Ishikawa (cell line): ENCODE data around the gene AGPAT4.

Experiments used
- CEBPB ChIP-seq: IDR thresholded peaks from 2 replicates; pipeline ENCODE4 v1.6.1; 2012
- CREB1 ChIP-seq: IDR thresholded peaks from 2 replicates; pipeline ENCODE4 v1.6.1; 2012; ENCODE audit warnings: low read depth
- EGR1 ChIP-seq: IDR thresholded peaks from 2 replicates; pipeline ENCODE4 v1.6.1; 2012
- EP300 ChIP-seq: IDR thresholded peaks from 2 replicates; pipeline ENCODE4 v1.6.1; 2012; ENCODE audit warnings: borderline replicate concordance
- FOXM1 ChIP-seq: IDR thresholded peaks from 2 replicates; pipeline ENCODE4 v1.6.1; 2012; ENCODE audit warnings: low read depth, borderline replicate concordance
- NFIC ChIP-seq: IDR thresholded peaks from 2 replicates; pipeline ENCODE4 v1.6.1; 2012
- RAD21 ChIP-seq: IDR thresholded peaks from 2 replicates; pipeline ENCODE4 v1.6.1; 2012; ENCODE audit warnings: low read depth
- TAF1 ChIP-seq: IDR thresholded peaks from 2 replicates; pipeline ENCODE4 v1.6.1; 2012; ENCODE audit warnings: low read depth, mild to moderate bottlenecking
- TCF12 ChIP-seq: IDR thresholded peaks from 2 replicates; pipeline ENCODE4 v1.6.1; 2012; ENCODE audit warnings: low read depth
- TEAD4 ChIP-seq: IDR thresholded peaks from 2 replicates; pipeline ENCODE4 v1.6.1; 2012
- USF1 ChIP-seq: IDR thresholded peaks from 2 replicates; pipeline ENCODE4 v1.6.1; 2012
- YY1 ChIP-seq: IDR thresholded peaks from 2 replicates; pipeline ENCODE4 v1.6.1; 2012; ENCODE audit warnings: low read depth
- ZBTB7A ChIP-seq: IDR thresholded peaks from 2 replicates; pipeline ENCODE4 v1.6.1; 2012; ENCODE audit warnings: low read depth
- TF ChIP-seq, protein P1 (sequence below): IDR thresholded peaks from 2 replicates; pipeline ENCODE4 v1.6.1; 2012
- TF ChIP-seq, protein P2 (sequence below): IDR thresholded peaks from 2 replicates; pipeline ENCODE4 v1.6.1; 2012; ENCODE audit warnings: low read depth, mild to moderate bottlenecking

The AGPAT4 gene

DNA sequence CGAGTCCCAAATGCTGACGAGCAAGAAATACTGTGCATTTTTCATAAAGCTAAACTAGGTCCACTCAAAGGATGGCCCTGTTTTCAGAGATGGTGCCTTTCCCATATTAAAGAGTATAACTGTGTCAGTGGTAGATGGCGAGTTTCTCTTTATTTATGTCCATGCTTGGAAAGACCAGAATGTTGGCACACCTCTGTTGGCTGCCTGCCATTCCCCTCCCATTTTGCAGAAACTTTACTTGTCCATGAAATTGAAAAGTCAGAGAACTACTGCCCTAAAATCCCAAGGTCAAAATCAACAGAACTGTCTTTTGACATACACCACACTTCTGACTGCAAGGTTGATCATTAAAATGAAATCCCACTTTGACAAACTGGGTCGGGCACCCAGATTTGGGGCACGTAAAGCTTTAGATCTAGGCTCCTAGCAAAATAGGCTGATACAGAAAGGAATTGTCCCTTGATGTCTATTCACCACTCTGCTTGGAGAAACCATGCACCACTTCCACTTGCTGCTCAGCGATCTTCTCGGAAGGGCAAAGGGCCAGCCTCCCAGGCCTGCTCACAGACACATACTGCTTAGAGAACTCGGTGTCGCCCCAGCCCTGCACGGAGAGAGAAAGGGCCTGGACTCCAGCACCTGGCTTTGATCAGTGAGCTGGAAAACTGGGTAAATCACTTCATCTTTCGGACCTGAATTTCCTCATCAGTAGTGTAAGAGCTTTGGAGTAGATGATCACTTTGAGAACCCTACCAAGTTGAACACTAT lies 130.0 kb downstream of the AGPAT4 start:
- TF ChIP-seq TCF12 (no peak), EP300 (no peak), YY1 (no peak), CEBPB (no peak), TAF1 (no peak), ZBTB7A (no peak), TEAD4 (no peak)
- TF ChIP-seq, protein P1, sequence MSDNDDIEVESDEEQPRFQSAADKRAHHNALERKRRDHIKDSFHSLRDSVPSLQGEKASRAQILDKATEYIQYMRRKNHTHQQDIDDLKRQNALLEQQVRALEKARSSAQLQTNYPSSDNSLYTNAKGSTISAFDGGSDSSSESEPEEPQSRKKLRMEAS, result no peak

GRCh38 chr6:161142957-161143296 lies 130.9 kb downstream of the AGPAT4 start:
- no peak for TF ChIP-seq EP300
- TF ChIP-seq, protein P1, result no peak
- TF ChIP-seq NFIC, result no peak

DNA sequence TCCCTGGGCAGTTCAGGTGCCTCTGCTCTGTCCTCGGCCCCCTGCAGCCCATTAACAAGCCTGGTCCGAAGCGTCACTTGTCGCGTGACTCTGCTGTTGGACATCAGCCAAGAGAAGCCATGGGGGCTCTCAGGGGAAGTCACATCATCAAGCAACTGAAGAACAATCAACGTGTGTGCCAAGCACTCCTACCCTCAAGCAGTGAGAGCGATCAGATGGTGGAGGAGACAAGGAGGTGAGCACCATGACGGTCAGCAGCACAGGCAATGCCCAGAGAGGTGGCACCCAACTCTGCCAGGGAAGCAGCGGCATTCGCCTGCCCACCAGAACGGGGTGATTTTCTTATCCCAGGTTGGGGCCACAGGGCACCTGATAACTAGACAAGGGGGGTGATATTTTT lies 132.7 kb downstream of the AGPAT4 start:
- TF ChIP-seq ZBTB7A (no peak), YY1 (no peak), EGR1 (no peak), NFIC (no peak), TAF1 (no peak), USF1 (no peak), TCF12 (no peak)

DNA sequence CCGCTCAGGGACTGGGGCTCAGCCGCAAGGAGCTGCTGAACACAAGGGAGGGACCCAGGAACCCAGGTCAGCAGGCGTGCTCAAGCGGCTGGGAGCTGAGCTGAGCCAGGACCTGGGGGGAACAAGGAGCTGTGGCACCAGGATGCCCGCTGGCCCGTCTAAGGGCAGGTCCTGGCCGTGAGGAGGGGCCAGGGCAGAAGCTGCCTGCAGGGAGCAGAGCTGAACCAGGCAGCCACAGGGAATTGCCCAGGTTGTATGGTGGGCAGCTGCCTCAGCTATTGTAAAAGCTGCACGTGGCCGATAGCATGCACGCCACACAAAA lies 133.3 kb downstream of the AGPAT4 start:
- TF ChIP-seq, protein P2, sequence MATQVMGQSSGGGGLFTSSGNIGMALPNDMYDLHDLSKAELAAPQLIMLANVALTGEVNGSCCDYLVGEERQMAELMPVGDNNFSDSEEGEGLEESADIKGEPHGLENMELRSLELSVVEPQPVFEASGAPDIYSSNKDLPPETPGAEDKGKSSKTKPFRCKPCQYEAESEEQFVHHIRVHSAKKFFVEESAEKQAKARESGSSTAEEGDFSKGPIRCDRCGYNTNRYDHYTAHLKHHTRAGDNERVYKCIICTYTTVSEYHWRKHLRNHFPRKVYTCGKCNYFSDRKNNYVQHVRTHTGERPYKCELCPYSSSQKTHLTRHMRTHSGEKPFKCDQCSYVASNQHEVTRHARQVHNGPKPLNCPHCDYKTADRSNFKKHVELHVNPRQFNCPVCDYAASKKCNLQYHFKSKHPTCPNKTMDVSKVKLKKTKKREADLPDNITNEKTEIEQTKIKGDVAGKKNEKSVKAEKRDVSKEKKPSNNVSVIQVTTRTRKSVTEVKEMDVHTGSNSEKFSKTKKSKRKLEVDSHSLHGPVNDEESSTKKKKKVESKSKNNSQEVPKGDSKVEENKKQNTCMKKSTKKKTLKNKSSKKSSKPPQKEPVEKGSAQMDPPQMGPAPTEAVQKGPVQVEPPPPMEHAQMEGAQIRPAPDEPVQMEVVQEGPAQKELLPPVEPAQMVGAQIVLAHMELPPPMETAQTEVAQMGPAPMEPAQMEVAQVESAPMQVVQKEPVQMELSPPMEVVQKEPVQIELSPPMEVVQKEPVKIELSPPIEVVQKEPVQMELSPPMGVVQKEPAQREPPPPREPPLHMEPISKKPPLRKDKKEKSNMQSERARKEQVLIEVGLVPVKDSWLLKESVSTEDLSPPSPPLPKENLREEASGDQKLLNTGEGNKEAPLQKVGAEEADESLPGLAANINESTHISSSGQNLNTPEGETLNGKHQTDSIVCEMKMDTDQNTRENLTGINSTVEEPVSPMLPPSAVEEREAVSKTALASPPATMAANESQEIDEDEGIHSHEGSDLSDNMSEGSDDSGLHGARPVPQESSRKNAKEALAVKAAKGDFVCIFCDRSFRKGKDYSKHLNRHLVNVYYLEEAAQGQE, result no peak
- TF ChIP-seq TEAD4 (no peak), USF1 (no peak), TCF12 (no peak), CEBPB (no peak), TAF1 (no peak), YY1 (no peak), CREB1 (no peak), NFIC (no peak), RAD21 (no peak), FOXM1 (no peak), ZBTB7A (no peak), EP300 (no peak), EGR1 (no peak)
- TF ChIP-seq, protein P1, result no peak

GRCh38 chr6:161139766-161140553 lies 133.9 kb downstream of the AGPAT4 start:
- TF ChIP-seq, protein P1, result no peak
- TF ChIP-seq NFIC, result peak; percentile 41

DNA sequence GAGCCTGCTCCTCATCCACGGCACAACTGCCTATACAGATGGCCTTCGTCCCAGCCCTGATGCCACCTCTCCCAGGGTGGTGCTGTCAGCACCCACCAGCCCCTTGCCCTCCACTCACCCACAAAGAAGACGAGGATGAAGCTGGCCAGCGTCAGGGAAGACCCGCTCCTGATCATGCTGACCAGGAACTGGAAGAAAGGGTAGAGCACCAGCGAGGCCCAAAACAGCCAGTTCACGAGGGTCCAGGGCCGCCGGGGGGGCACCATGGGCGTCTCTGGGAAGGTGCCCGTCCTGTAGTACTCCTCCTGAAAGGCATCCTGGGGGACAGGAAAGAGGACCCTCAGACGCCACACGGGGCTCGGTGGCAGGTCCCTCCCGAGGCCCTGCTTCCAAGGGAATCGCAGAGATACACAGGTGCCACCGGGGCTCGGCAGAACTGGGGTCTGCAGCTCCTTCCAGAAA lies 134.5 kb downstream of the AGPAT4 start:
- no peak for TF ChIP-seq EP300
- TF ChIP-seq TCF12, result no peak
- TF ChIP-seq TAF1, result no peak
- TF ChIP-seq, protein P2, result no peak
- TF ChIP-seq ZBTB7A, result no peak
- TF ChIP-seq RAD21, result no peak
- no peak for TF ChIP-seq EGR1
- TF ChIP-seq FOXM1, result no peak
- TF ChIP-seq CREB1, result no peak
- TF ChIP-seq TEAD4, result no peak
- TF ChIP-seq CEBPB, result no peak
- no peak for TF ChIP-seq USF1
- TF ChIP-seq, protein P1, result no peak
- no peak for TF ChIP-seq YY1
- no peak for TF ChIP-seq NFIC
